ENCODE results near the gene NKAPL.

NKAPL gene

GRCh38 chr6:28226460-28226859, 32.6 kb upstream of the NKAPL start:
- TF ChIP-seq, protein P1, sequence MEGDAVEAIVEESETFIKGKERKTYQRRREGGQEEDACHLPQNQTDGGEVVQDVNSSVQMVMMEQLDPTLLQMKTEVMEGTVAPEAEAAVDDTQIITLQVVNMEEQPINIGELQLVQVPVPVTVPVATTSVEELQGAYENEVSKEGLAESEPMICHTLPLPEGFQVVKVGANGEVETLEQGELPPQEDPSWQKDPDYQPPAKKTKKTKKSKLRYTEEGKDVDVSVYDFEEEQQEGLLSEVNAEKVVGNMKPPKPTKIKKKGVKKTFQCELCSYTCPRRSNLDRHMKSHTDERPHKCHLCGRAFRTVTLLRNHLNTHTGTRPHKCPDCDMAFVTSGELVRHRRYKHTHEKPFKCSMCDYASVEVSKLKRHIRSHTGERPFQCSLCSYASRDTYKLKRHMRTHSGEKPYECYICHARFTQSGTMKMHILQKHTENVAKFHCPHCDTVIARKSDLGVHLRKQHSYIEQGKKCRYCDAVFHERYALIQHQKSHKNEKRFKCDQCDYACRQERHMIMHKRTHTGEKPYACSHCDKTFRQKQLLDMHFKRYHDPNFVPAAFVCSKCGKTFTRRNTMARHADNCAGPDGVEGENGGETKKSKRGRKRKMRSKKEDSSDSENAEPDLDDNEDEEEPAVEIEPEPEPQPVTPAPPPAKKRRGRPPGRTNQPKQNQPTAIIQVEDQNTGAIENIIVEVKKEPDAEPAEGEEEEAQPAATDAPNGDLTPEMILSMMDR (IDR thresholded peaks at IDR 0.05; ENCODE audit: low read length, missing control alignments) = no peak
- H3K4me3 ChIP-seq (replicated peaks; ENCODE audit: low read depth, low read length) = peak overlapping the region; percentile 83
- no peak for DNase-seq (ENCODE audit: low read depth)

- TF ChIP-seq, protein P1 (IDR thresholded peaks at IDR 0.05; ENCODE audit: low read length, missing control alignments) = no peak
- H3K4me3 ChIP-seq (replicated peaks; ENCODE audit: low read depth, low read length) = no peak overlapping the region
- no peak for DNase-seq (ENCODE audit: low read depth)
Observed at GRCh38 chr6:28232785-28233184, 26.3 kb upstream of the NKAPL start.

GRCh38 chr6:28235912-28236452, 23.1 kb upstream of the NKAPL start:
- TF ChIP-seq, protein P1 (IDR thresholded peaks at IDR 0.05; ENCODE audit: low read length, missing control alignments) = no peak
- H3K4me3 ChIP-seq (replicated peaks; ENCODE audit: low read depth, low read length) = no peak overlapping the region
- DNase-seq (ENCODE audit: low read depth) = no peak

DNA sequence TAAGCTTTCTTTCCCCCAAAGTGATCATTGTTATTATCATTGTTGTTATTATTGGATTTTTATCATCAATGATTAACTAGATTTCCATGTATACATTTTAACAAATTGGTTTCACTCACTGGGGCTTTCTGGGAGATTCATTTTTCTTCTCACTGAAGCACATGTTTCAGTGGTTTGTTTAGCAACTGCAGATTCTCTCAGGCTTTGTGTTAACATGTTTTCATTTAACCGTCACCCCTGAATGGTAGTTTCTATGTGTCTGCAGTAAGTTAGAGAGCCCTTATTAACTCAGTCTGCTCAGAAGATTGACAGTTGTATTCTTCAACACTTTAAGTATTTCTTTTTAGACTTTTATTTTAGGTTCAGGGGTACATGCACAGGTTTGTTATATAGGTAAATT, 19.5 kb upstream of the NKAPL start:
- DNase-seq (ENCODE audit: low read depth) = no peak
- TF ChIP-seq, protein P1 (IDR thresholded peaks at IDR 0.05; ENCODE audit: low read length, missing control alignments) = no peak
- H3K4me3 ChIP-seq (replicated peaks; ENCODE audit: low read depth, low read length) = no peak overlapping the region

GRCh38 chr6:28240471-28240870, 18.6 kb upstream of the NKAPL start:
- DNase-seq (ENCODE audit: low read depth) = no peak
- H3K4me3 ChIP-seq (replicated peaks; ENCODE audit: low read depth, low read length) = no peak overlapping the region
- TF ChIP-seq, protein P1 (IDR thresholded peaks at IDR 0.05; ENCODE audit: low read length, missing control alignments) = no peak

GRCh38 chr6:28243946-28244345, 15.2 kb upstream of the NKAPL start:
- no peak for DNase-seq (ENCODE audit: low read depth)
- TF ChIP-seq, protein P1 (IDR thresholded peaks at IDR 0.05; ENCODE audit: low read length, missing control alignments) = no peak
- no peak overlapping the region for H3K4me3 ChIP-seq (replicated peaks; ENCODE audit: low read depth, low read length)

DNA sequence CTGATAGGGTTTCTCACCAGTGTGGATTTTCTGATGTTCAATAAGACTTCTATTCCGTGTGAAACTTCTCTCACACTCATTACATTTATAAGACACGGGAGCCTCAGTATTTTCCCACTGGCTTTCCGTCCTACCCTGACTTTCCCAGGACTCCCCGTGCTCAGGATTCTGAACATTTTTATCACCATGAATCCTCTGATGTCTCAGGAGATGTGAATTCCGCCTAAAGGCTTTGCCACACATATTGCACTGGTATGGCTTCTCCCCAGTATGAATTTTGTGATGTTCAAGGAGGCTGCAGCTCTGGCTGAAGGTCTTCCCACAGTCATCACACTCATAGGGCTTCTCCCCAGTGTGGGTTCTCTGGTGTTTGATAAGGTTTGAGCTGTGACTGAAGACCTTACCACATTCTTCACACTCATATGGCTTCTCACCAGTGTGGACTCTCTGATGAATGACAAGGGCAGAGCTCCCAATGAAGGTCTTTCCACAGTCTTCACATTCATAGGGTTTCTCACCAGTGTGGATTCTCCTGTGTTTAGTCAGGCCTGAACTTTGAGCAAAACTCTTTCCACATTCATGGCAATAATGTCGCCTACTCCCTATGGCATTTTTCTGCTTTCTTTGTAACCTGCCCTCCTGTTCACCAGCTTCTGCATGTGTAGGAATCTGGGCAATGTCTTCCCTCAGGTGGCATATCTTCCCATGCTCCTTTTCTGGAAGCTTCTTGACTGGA, 13.7 kb upstream of the NKAPL start:
- no peak for DNase-seq (ENCODE audit: low read depth)
- no peak overlapping the region for H3K4me3 ChIP-seq (replicated peaks; ENCODE audit: low read depth, low read length)
- TF ChIP-seq, protein P1 (IDR thresholded peaks at IDR 0.05; ENCODE audit: low read length, missing control alignments) = no peak

All from fibroblast of pulmonary artery (primary cell).